ENCODE measurements around the gene ARHGAP24.
"Not testable (repeated sequence)": the region's sequence is repeated elsewhere in the genome, so short reads cannot be mapped to it uniquely, and the experiment has no call there.

The ARHGAP24 gene

GRCh38 chr4:85913931-85914694 lies 439.2 kb downstream of the ARHGAP24 start:
- in situ Hi-C loops (cut with MboI; ENCODE audit: low sequenced_read_pairs, unreplicated experiment): no loop called here
- DNase-seq (ENCODE audit: low spot score): no peak

DNA sequence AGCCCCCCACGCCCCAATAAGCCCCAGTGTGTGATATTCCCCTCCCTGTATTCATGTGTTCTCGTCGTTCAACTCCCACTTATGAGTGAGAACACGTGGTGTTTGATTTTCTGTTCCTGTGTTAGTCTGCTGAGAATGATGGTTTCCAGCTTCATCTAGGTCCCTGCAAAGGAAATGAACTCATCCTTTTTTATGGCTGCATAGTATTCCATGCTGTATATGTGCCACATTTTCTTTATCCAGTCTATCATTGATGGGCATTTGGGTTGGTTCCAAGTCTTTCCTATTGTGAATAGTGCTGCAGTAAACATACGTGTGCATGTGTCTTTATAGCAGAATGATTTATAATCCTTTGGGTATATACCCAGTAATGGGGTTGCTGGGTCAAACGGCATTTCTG lies 440.6 kb downstream of the ARHGAP24 start:
- in situ Hi-C loops (cut with MboI; ENCODE audit: low sequenced_read_pairs, unreplicated experiment); DNase-seq (ENCODE audit: low spot score): not testable (repeated sequence)

More at GRCh38 chr4:85913931-85914694, 439.2 kb downstream of the ARHGAP24 start:
- TF ChIP-seq, protein P1, sequence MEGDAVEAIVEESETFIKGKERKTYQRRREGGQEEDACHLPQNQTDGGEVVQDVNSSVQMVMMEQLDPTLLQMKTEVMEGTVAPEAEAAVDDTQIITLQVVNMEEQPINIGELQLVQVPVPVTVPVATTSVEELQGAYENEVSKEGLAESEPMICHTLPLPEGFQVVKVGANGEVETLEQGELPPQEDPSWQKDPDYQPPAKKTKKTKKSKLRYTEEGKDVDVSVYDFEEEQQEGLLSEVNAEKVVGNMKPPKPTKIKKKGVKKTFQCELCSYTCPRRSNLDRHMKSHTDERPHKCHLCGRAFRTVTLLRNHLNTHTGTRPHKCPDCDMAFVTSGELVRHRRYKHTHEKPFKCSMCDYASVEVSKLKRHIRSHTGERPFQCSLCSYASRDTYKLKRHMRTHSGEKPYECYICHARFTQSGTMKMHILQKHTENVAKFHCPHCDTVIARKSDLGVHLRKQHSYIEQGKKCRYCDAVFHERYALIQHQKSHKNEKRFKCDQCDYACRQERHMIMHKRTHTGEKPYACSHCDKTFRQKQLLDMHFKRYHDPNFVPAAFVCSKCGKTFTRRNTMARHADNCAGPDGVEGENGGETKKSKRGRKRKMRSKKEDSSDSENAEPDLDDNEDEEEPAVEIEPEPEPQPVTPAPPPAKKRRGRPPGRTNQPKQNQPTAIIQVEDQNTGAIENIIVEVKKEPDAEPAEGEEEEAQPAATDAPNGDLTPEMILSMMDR (IDR thresholded peaks at IDR 0.05; ENCODE audit: borderline replicate concordance, control extremely low read depth, extremely low read depth, insufficient read depth, missing control alignments): no peak

GRCh38 chr4:85919200-85919887 lies 444.4 kb downstream of the ARHGAP24 start:
- in situ Hi-C loops (cut with MboI; ENCODE audit: low sequenced_read_pairs, unreplicated experiment): no loop called here
- TF ChIP-seq, protein P1 (IDR thresholded peaks at IDR 0.05; ENCODE audit: borderline replicate concordance, control extremely low read depth, extremely low read depth, insufficient read depth, missing control alignments): no peak
- DNase-seq (ENCODE audit: low spot score): no peak

DNA sequence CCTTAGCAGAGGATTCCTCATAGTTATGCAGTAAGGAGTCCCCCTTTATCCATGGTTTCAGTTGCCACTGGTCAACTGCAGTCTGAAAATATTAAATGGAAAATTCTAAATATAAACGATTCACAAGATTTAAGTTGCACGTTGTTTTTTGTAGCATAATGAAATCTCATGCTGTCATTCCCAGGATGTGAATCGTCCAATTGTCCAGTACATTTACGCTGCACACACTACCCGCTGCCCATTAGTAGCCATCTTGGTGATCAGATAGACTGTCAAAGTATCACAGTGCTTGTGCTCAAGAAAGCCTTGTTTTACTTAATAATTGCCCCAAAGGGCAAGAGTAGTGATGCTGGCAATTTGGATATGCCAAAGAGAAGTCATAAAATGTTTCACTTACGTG lies 450.1 kb downstream of the ARHGAP24 start:
- no peak for DNase-seq (ENCODE audit: low spot score)
- TF ChIP-seq, protein P1 (IDR thresholded peaks at IDR 0.05; ENCODE audit: borderline replicate concordance, control extremely low read depth, extremely low read depth, insufficient read depth, missing control alignments): no peak
- in situ Hi-C loops (cut with MboI; ENCODE audit: low sequenced_read_pairs, unreplicated experiment): no loop called here

DNA sequence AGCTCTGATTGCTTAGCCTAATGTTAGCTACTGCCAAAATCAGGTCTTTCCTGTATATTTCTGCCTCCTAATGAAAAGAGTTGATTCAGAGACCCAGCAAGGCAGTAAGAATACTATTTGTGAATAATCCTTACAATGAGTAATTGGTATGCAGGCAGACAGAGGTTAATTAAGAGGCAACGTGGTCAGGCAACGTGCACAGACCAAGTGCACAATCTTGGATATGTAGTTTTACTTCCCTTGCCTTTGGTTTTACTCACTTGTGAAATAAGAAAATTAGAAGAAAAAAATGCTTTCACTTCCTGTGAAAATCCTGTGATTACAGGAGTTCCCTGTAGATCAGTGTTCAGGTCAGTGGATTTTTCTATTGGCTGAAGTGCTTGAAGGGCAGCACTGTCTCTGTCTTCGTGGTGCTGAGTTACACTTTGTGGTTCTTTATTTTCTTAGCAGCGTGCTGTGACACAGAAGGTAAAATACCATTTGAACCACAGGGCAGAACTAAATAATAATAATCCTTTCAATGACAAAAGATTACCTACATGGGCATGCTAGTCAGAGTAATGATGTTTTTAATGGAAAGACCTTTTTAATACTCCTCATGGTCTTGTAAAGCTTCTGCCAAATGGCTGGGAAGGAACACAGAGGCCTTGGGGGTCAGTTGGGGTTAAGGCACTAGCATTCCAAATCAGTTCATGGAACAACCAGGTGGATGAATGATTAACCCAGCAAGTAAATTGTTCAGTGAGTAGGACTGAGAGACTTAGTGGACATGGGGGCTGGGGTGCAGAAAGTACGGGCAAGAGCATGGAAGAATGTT lies 454.0 kb downstream of the ARHGAP24 start:
- DNase-seq (ENCODE audit: low spot score): no peak
- TF ChIP-seq, protein P1 (IDR thresholded peaks at IDR 0.05; ENCODE audit: borderline replicate concordance, control extremely low read depth, extremely low read depth, insufficient read depth, missing control alignments): no peak
- in situ Hi-C loops (cut with MboI; ENCODE audit: low sequenced_read_pairs, unreplicated experiment): no loop called here

DNA sequence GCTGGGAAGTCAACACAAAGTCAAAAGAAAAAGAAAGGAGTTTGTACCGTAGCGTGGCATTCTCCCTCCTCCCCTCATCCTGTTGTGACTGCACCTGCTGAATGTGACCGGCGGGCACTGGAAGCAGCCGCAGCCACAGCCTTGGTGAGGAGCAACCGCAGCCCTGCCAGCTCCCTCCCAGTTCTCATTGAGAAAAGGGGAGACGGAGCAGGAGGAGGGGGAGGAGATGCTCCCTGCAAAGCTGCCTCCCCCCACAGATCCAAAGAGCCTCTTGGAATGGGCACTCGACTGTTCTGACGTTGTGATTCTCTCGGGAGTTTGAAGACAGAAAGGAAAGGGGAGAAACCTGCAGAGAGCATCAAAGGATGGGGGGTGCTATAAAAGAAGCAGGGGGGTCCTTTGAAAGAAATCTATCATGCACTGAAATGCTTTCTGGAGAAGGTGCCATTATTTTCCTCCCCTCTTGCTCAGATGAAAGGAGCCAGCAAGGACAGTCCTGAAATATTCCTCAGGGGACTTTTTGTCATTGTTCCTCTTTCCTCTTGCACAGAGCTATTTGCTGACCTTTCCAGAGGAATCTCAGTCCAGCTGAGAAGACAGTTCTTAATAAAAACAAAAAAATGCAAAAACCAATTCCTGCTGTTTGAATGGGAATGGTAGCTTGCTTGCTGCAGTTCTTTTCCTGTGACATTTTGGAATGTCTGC lies 455.2 kb downstream of the ARHGAP24 start:
- DNase-seq (ENCODE audit: low spot score): no peak
- TF ChIP-seq, protein P1 (IDR thresholded peaks at IDR 0.05; ENCODE audit: borderline replicate concordance, control extremely low read depth, extremely low read depth, insufficient read depth, missing control alignments): no peak
- in situ Hi-C loops (cut with MboI; ENCODE audit: low sequenced_read_pairs, unreplicated experiment): no loop called here

All from GM13976 (cell line).